AG04449 (cell line): Measurements from ENCODE around the gene BCR.

Source experiments
- CTCF ChIA-PET: fragments of 350-600 bp; formaldehyde crosslinking; extraction: SDS; loops from one replicate; lab custom pipeline; 2021; ENCODE audit warnings: antibody characterized with exemption; lab: Yijun Ruan, JAX
- POLR2A ChIA-PET: fragments of 400-600, 350-600 bp; formaldehyde crosslinking; extraction: SDS; loops from one replicate; lab custom pipeline; 2020; ENCODE audit warnings: antibody characterized with exemption, inconsistent platforms; lab: Yijun Ruan, JAX
- DNase-seq: peaks from one replicate; pipeline ENCODE4 v3.0.0-alpha.2; 2010; ENCODE audit warnings: low read depth, low spot score
- H3K4me3 ChIP-seq: 2 replicates; pipeline ENCODE4 v1.5.1; 2011; ENCODE audit warnings: low read depth, mild to moderate bottlenecking, control low read depth, low read length
- CTCF ChIP-seq: IDR thresholded peaks from one replicate; pipeline ENCODE4 v1.5.1; 2011; ENCODE audit warnings: mild to moderate bottlenecking, moderate library complexity, low read length, control low read depth, inconsistent platforms; ENCODE audit not compliant: insufficient read depth; ENCODE audit errors: missing control alignments

Gene BCR

GRCh38 chr22:23193882-23194281, 13.6 kb downstream of the BCR start:
- ChIA-PET CTCF (interaction anchor here (1.2 to 1.9 kb wide), 4 partner anchors 10 to 88 kb away, joined by 4 to 8 read pairs (median 6); no protein-coding TSS in a partner anchor), POLR2A (interaction anchor here (1.2 kb wide), 1 partner anchor 10 kb away, joined by 5 read pairs; no protein-coding TSS in a partner anchor)
- DNase-seq: no peak
- no peak for TF ChIP-seq CTCF
- H3K4me3 ChIP-seq: no peak overlapping the region

GRCh38 chr22:23196165-23196564, 15.9 kb downstream of the BCR start:
- ChIA-PET CTCF (interaction anchor here (0.8 to 1.9 kb wide), 2 partner anchors 18 to 94 kb away, joined by 3 to 8 read pairs; no protein-coding TSS in a partner anchor), POLR2A (no interaction called here)
- no peak for DNase-seq
- TF ChIP-seq CTCF: no peak
- no peak overlapping the region for H3K4me3 ChIP-seq

- no peak for DNase-seq
- ChIA-PET CTCF (interaction anchor here (1.9 to 2.3 kb wide), 2 partner anchors 19 to 84 kb away, joined by 6 to 8 read pairs; no protein-coding TSS in a partner anchor), POLR2A (no interaction called here)
- TF ChIP-seq CTCF: no peak
- no peak overlapping the region for H3K4me3 ChIP-seq
Observed at GRCh38 chr22:23197836-23198235, 17.5 kb downstream of the BCR start.

- POLR2A ChIA-PET: no interaction called here
- no peak for DNase-seq
- CTCF ChIA-PET: interaction anchor here (2.3 kb wide), 1 partner anchor 83 kb away, joined by 6 read pairs; no protein-coding TSS in a partner anchor
- no peak for TF ChIP-seq CTCF
- H3K4me3 ChIP-seq: no peak overlapping the region
Observed at GRCh38 chr22:23199159-23199558, 18.9 kb downstream of the BCR start.

- ChIA-PET POLR2A (no interaction called here), CTCF (no interaction called here)
- no peak overlapping the region for H3K4me3 ChIP-seq
Observed at GRCh38 chr22:23200898-23201297, 20.6 kb downstream of the BCR start.

More at GRCh38 chr22:23200898-23201297, 20.6 kb downstream of the BCR start:
- no peak for DNase-seq
- TF ChIP-seq CTCF: no peak
